GM21576 (cell line): Measurements from ENCODE around the gene GNPTG.

ENCODE experiments used
- ATAC-seq: cut with Tn5 transposase; IDR thresholded peaks from one replicate; pipeline ENCODE4 v1.9.1; 2021; ENCODE audit warnings: mild to moderate bottlenecking, moderate library complexity; ENCODE audit not compliant: unreplicated experiment

The GNPTG gene

GRCh38 chr16:1346422-1347285 lies 5.1 kb upstream of the GNPTG start:
- no peak for ATAC-seq

GRCh38 chr16:1347286-1347855 lies 4.4 kb upstream of the GNPTG start:
- no peak for ATAC-seq

GRCh38 chr16:1347962-1348361 lies 3.8 kb upstream of the GNPTG start:
- ATAC-seq, result no peak

- no peak for ATAC-seq
Observed at GRCh38 chr16:1348441-1348840, 3.3 kb upstream of the GNPTG start.

GRCh38 chr16:1348926-1349325 lies 2.8 kb upstream of the GNPTG start:
- ATAC-seq, result no peak

- no peak for ATAC-seq
Observed at GRCh38 chr16:1349351-1349750, 2.4 kb upstream of the GNPTG start.

GRCh38 chr16:1349951-1350350 lies 1.8 kb upstream of the GNPTG start:
- ATAC-seq, result no peak

- ATAC-seq, result no peak
Observed at GRCh38 chr16:1350691-1351090, 1.0 kb upstream of the GNPTG start.

GRCh38 chr16:1351215-1351581 lies 533 bp upstream of the GNPTG start:
- ATAC-seq, result peak; percentile 3

GRCh38 chr16:1354815-1355540 lies 3.2 kb downstream of the GNPTG start:
- no peak for ATAC-seq

- ATAC-seq, result no peak
Observed at GRCh38 chr16:1355591-1355990, 3.9 kb downstream of the GNPTG start.

GRCh38 chr16:1356061-1356900 lies 4.5 kb downstream of the GNPTG start:
- no peak for ATAC-seq

GRCh38 chr16:1357906-1358566 lies 6.3 kb downstream of the GNPTG start:
- ATAC-seq, result no peak

- no peak for ATAC-seq
Observed at GRCh38 chr16:1361685-1362360, 10.1 kb downstream of the GNPTG start.

- no peak for ATAC-seq
Observed at GRCh38 chr16:1362807-1363206, 11.1 kb downstream of the GNPTG start.

- ATAC-seq, result no peak
Observed at GRCh38 chr16:1363501-1364041, 11.8 kb downstream of the GNPTG start.

- no peak for ATAC-seq
Observed at GRCh38 chr16:1364510-1364909, 12.8 kb downstream of the GNPTG start.

GRCh38 chr16:1366060-1366711 lies 14.5 kb downstream of the GNPTG start:
- no peak for ATAC-seq

GRCh38 chr16:1366712-1367299 lies 15.1 kb downstream of the GNPTG start:
- no peak for ATAC-seq
